IMR-90 (cell line): ENCODE measurements around the gene LRP11.

ENCODE experiments used
- BHLHE40 ChIP-seq: fragments of 150-350 bp; IDR thresholded peaks from 2 replicates; pipeline ENCODE4 v1.6.1; 2016; ENCODE audit warnings: mild to moderate bottlenecking, low read depth, low read length
- CEBPB ChIP-seq: IDR thresholded peaks from 2 replicates; pipeline ENCODE4 v1.6.1; 2012; ENCODE audit warnings: low read depth, low read length, improper control_type of control experiment
- CHD1 ChIP-seq: IDR thresholded peaks from 2 replicates; pipeline ENCODE4 v1.6.1; 2012; ENCODE audit warnings: low read depth, low read length, improper control_type of control experiment
- FOS ChIP-seq: fragments of 150-350 bp; IDR thresholded peaks from 2 replicates; pipeline ENCODE4 v1.6.1; 2016; ENCODE audit warnings: low read depth, low read length
- MAFK ChIP-seq: IDR thresholded peaks from 2 replicates; pipeline ENCODE4 v1.6.1; 2012; ENCODE audit warnings: low read depth, low read length, improper control_type of control experiment
- MAZ ChIP-seq: IDR thresholded peaks from 2 replicates; pipeline ENCODE4 v1.6.1; 2012; ENCODE audit warnings: low read depth, mild to moderate bottlenecking, low read length, improper control_type of control experiment, moderate library complexity, borderline replicate concordance
- MXI1 ChIP-seq: IDR thresholded peaks from 2 replicates; pipeline ENCODE4 v1.6.1; 2012; ENCODE audit warnings: low read depth, mild to moderate bottlenecking, low read length, moderate library complexity, borderline replicate concordance
- NFE2L2 ChIP-seq: fragments of 150-350 bp; IDR thresholded peaks from 2 replicates; pipeline ENCODE4 v1.6.1; 2016; ENCODE audit warnings: low read depth, mild to moderate bottlenecking, low read length
- POLR2A ChIP-seq: IDR thresholded peaks from 2 replicates; pipeline ENCODE4 v1.6.1; 2012; ENCODE audit warnings: mild to moderate bottlenecking, low read depth, low read length
- RAD21 ChIP-seq: IDR thresholded peaks from 2 replicates; pipeline ENCODE4 v1.6.1; 2012; ENCODE audit warnings: low read length, improper control_type of control experiment
- RFX5 ChIP-seq: IDR thresholded peaks from 2 replicates; pipeline ENCODE4 v1.8.0; 2012; ENCODE audit warnings: low read depth, mild to moderate bottlenecking, low read length, moderate library complexity
- TF ChIP-seq, protein P1 (sequence below): conservative IDR thresholded peaks from 2 replicates; pipeline ENCODE4 v1.5.1; 2012; ENCODE audit warnings: mild to moderate bottlenecking, low read depth, low read length, improper control_type of control experiment
- TF ChIP-seq, protein P2 (sequence below): fragments of 150-350 bp; IDR thresholded peaks from 2 replicates; pipeline ENCODE4 v1.6.1; 2017; ENCODE audit warnings: mild to moderate bottlenecking, antibody characterized with exemption, low read length, low read depth

DNA sequence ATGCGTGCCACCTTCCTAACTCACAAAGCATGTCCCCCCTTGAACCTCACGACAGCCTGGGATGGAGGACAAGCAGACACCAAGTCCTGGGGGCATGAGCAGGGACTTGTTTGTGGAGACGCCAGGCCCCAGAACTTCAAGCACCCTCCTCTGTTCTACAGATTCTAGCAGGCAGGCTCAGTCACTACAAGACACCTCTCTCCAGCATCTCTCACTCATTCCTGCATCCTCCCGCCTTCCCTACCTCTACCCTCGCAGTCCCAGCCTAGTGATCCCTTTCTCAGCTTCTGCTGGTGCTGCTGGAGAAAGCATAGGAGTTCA lies 3.7 kb downstream of the LRP11 start:
- TF ChIP-seq, protein P1, sequence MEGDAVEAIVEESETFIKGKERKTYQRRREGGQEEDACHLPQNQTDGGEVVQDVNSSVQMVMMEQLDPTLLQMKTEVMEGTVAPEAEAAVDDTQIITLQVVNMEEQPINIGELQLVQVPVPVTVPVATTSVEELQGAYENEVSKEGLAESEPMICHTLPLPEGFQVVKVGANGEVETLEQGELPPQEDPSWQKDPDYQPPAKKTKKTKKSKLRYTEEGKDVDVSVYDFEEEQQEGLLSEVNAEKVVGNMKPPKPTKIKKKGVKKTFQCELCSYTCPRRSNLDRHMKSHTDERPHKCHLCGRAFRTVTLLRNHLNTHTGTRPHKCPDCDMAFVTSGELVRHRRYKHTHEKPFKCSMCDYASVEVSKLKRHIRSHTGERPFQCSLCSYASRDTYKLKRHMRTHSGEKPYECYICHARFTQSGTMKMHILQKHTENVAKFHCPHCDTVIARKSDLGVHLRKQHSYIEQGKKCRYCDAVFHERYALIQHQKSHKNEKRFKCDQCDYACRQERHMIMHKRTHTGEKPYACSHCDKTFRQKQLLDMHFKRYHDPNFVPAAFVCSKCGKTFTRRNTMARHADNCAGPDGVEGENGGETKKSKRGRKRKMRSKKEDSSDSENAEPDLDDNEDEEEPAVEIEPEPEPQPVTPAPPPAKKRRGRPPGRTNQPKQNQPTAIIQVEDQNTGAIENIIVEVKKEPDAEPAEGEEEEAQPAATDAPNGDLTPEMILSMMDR, result no peak
- TF ChIP-seq BHLHE40, result no peak
- TF ChIP-seq MAZ, result no peak
- no peak for TF ChIP-seq RFX5
- no peak for TF ChIP-seq MAFK
- TF ChIP-seq FOS, result no peak
- TF ChIP-seq POLR2A, result no peak
- TF ChIP-seq RAD21, result no peak
- TF ChIP-seq MXI1, result no peak
- no peak for TF ChIP-seq CEBPB
- no peak for TF ChIP-seq NFE2L2
- TF ChIP-seq CHD1, result no peak
- TF ChIP-seq, protein P2, sequence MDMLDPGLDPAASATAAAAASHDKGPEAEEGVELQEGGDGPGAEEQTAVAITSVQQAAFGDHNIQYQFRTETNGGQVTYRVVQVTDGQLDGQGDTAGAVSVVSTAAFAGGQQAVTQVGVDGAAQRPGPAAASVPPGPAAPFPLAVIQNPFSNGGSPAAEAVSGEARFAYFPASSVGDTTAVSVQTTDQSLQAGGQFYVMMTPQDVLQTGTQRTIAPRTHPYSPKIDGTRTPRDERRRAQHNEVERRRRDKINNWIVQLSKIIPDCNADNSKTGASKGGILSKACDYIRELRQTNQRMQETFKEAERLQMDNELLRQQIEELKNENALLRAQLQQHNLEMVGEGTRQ, result no peak
